Measurements from ENCODE around the gene SLC26A8.

GRCh38 chr6:36019167-36019566 lies 5.3 kb downstream of the SLC26A8 start:
- TF ChIP-seq, protein P1, sequence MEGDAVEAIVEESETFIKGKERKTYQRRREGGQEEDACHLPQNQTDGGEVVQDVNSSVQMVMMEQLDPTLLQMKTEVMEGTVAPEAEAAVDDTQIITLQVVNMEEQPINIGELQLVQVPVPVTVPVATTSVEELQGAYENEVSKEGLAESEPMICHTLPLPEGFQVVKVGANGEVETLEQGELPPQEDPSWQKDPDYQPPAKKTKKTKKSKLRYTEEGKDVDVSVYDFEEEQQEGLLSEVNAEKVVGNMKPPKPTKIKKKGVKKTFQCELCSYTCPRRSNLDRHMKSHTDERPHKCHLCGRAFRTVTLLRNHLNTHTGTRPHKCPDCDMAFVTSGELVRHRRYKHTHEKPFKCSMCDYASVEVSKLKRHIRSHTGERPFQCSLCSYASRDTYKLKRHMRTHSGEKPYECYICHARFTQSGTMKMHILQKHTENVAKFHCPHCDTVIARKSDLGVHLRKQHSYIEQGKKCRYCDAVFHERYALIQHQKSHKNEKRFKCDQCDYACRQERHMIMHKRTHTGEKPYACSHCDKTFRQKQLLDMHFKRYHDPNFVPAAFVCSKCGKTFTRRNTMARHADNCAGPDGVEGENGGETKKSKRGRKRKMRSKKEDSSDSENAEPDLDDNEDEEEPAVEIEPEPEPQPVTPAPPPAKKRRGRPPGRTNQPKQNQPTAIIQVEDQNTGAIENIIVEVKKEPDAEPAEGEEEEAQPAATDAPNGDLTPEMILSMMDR (IDR thresholded peaks at IDR 0.05; ENCODE audit: insufficient read depth, low read depth, low read length): no peak
- no peak for TF ChIP-seq EZH2 (IDR thresholded peaks at IDR 0.05; ENCODE audit: insufficient read depth, low read length)
